Measurements from ENCODE around the gene RAB11FIP5.

GRCh38 chr2:73067043-73067442, 45.7 kb downstream of the RAB11FIP5 start:
- TF ChIP-seq POLR2A (IDR thresholded peaks at IDR 0.05): no peak
- TF ChIP-seq, protein P1, sequence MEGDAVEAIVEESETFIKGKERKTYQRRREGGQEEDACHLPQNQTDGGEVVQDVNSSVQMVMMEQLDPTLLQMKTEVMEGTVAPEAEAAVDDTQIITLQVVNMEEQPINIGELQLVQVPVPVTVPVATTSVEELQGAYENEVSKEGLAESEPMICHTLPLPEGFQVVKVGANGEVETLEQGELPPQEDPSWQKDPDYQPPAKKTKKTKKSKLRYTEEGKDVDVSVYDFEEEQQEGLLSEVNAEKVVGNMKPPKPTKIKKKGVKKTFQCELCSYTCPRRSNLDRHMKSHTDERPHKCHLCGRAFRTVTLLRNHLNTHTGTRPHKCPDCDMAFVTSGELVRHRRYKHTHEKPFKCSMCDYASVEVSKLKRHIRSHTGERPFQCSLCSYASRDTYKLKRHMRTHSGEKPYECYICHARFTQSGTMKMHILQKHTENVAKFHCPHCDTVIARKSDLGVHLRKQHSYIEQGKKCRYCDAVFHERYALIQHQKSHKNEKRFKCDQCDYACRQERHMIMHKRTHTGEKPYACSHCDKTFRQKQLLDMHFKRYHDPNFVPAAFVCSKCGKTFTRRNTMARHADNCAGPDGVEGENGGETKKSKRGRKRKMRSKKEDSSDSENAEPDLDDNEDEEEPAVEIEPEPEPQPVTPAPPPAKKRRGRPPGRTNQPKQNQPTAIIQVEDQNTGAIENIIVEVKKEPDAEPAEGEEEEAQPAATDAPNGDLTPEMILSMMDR (IDR thresholded peaks at IDR 0.05): no peak
- TF ChIP-seq EP300 (IDR thresholded peaks at IDR 0.05): no peak
